ENCODE data around the gene PIN1. TPM values are rescaled to one million over a fixed set of nuclear protein-coding genes. Genes with fewer than 3 reads are reported as not detected.

The PIN1 gene
- total and polyA plus RNA-seq, 2 of the 13 experiments (the other 11 are each of a cell fraction or from before 2014, with no cell fraction given): 31.9 to 72.0 TPM

DNA sequence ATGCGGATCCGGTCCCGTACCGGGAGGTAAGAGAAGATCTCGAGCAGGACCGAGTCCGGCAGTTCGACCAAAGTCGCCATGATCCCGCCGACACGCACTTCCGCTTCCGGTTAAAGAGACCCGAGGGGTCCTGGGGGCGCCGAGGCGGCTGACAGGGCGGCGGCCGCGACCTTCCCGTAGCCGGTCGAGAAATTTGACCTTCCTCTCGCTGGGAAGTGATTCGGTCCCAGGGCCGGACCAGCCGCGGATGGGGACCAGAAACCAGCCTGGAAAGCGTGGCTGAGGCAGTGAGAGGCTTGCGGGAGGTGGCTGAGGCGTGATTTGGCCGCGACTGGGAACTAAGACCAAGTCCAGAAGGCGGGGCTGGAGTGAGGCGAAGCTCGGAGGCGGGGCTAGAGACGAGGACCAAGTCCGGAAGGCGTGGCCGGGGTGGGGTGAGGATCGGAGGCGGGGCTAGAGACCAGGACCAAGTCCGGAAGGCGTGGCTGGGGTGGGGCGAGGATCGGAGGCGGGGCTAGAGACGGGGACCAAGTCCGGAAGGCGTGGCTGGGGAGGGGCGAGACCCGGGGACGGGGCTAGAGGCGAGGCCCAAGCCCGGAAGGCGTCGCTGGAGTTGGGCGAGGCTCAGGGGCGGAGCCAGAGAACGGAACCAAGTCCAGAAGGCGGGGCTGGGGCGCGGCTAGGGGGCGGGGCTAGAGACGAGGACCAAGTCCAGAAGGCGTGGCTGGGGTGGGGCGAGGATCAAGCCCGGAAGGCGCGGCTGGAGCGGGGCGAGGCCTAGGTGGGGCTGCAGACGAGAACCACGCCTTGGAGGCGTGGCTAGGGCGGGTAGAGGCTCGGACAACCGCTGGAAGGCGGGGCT lies 16.2 kb upstream of the PIN1 start, which contains the start of gene FBXL12:
Gene FBXL12 (minus strand): TSS at position 346 of the 862 bp plus-strand sequence. CDS start 266 bp downstream, at position 80.
- DNase-seq (ENCODE audit: low spot score) (peak; percentile 97), ATAC-seq (peak; percentile 87), FAIRE-seq (peak; percentile 82)
- no TSS peak for BruUV-seq (replicated peaks)
- Histone ChIP-seq H3K79me2 (ENCODE audit: insufficient read depth, low read length) (peaks cover 31% of the 10 kb centered on the region), H3K36me3 (replicated peaks in 1 of 2; ENCODE audit: control insufficient read depth in 1 of 2, insufficient read depth in 2 of 2, low read length in 2 of 2) (peaks cover 2 to 4% of the 10 kb centered on the region in 2 experiments; a peak in 3 of 5 replicates), H3K27me3 (ENCODE audit: control insufficient read depth in 1 of 2, insufficient read depth in 2 of 2, low read length in 2 of 2) (no peaks in the 10 kb centered on the region; a peak in 1 of 5 replicates), H3K4me2 (ENCODE audit: low read depth, low read length) (peak within 1 kb of the TSS; percentile 78), H3K9me3 (ENCODE audit: low read length) (no peaks in the 10 kb centered on the region; the same call in 1 of the 2 replicates), H3K27ac (ENCODE audit: extremely low read length, insufficient read depth, low read length) (peak within 1 kb of the TSS; percentile 93), H2AFZ (ENCODE audit: low read length) (no peak within 1 kb of the TSS), H3K4me3 (replicated peaks in 1 of 3; ENCODE audit: insufficient read depth in 1 of 3, low read depth in 2 of 3, low read length in 3 of 3) (peak within 1 kb of the TSS; percentile 81 to 95 (median 84)), H3K9ac (ENCODE audit: insufficient read depth, low read depth, low read length) (peak within 1 kb of the TSS; percentile 91), H4K20me1 (ENCODE audit: insufficient read depth, low read length) (peaks cover 6% of the 10 kb centered on the region; the same call in 1 of the 2 replicates), H3K4me1 (ENCODE audit: insufficient read depth, low read length) (peaks cover 33% of the 10 kb centered on the region)
- ChIA-PET POLR2A (interaction anchor here (0.7 to 2.5 kb wide), 10 partner anchors 8 to 986 kb away, joined by 3 to 16 read pairs (median 4); partner anchors contain the start of genes MBD3L1, PIN1, UBL5 and ZNF846), CTCF (ENCODE audit: low intra/inter-chr PET ratio, low total read pairs) (no interaction called here)
- intact Hi-C loops (cut with micrococcal nuclease; ENCODE audit: unreplicated experiment) (loop anchor here (1.0 to 2.0 kb wide), 2 partner anchors 27 to 34 kb away; no protein-coding TSS in a partner anchor), in situ Hi-C loops (cut with HindIII; ENCODE audit: extremely low pct_ligation_motif_present, low pct_unique_long_range_greater_than_20kb) (no loop called here)
- WGBS (ENCODE audit: low lambda C conversion rate): 2% methylated on average over 59 of the region's 82 CpGs
- TF ChIP-seq, protein P1, sequence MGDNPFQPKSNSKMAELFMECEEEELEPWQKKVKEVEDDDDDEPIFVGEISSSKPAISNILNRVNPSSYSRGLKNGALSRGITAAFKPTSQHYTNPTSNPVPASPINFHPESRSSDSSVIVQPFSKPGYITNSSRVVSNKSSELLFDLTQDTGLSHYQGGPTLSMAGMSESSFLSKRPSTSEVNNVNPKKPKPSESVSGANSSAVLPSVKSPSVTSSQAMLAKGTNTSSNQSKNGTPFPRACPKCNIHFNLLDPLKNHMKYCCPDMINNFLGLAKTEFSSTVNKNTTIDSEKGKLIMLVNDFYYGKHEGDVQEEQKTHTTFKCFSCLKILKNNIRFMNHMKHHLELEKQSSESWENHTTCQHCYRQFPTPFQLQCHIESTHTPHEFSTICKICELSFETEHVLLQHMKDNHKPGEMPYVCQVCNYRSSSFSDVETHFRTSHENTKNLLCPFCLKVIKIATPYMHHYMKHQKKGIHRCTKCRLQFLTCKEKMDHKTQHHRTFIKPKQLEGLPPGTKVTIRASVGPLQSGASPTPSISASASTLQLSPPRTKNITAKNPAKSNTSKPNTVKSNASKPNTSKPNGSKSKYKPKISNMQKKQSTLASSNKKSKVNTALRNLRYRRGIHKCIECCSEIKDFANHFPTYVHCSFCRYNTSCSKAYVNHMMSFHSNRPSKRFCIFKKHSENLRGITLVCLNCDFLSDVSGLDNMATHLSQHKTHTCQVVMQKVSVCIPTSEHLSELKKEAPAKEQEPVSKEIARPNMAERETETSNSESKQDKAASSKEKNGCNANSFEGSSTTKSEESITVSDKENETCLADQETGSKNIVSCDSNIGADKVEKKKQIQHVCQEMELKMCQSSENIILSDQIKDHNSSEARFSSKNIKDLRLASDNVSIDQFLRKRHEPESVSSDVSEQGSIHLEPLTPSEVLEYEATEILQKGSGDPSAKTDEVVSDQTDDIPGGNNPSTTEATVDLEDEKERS (CRISPR knock-in tag; IDR thresholded peaks at IDR 0.05): 0 out of 2 replicates have a peak, but pooled peaks have one; percentile 22
- TF ChIP-seq ZNF616 (CRISPR knock-in tag; IDR thresholded peaks at IDR 0.05; ENCODE audit: low read depth) (no peak), ZNF430 (CRISPR knock-in tag; IDR thresholded peaks at IDR 0.05) (no peak), ZNF235 (CRISPR knock-in tag; IDR thresholded peaks at IDR 0.05; ENCODE audit: borderline replicate concordance) (no peak), CEBPG (CRISPR knock-in tag; IDR thresholded peaks at IDR 0.05) (no peak), TGIF2 (CRISPR knock-in tag; IDR thresholded peaks at IDR 0.05) (0 out of 2 replicates have a peak, but pooled peaks have one; percentile 81), ARNTL (CRISPR knock-in tag; IDR thresholded peaks at IDR 0.05) (peak; percentile 40; the same call in 1 of the 2 replicates), SRSF1 (optimal IDR thresholded peaks at IDR 0.05; ENCODE audit: low read depth, low read length) (peak; percentile 83), RXRA (CRISPR knock-in tag; IDR thresholded peaks at IDR 0.05) (no peak), SALL1 (CRISPR knock-in tag; IDR thresholded peaks at IDR 0.05) (peak; percentile 62), SYNCRIP (IDR thresholded peaks at IDR 0.05; ENCODE audit: insufficient read depth, low read depth, low read length) (no peak), CHD4 (IDR thresholded peaks at IDR 0.05; ENCODE audit: borderline replicate concordance, low read length) (no peak)
- TF ChIP-seq, protein P2, sequence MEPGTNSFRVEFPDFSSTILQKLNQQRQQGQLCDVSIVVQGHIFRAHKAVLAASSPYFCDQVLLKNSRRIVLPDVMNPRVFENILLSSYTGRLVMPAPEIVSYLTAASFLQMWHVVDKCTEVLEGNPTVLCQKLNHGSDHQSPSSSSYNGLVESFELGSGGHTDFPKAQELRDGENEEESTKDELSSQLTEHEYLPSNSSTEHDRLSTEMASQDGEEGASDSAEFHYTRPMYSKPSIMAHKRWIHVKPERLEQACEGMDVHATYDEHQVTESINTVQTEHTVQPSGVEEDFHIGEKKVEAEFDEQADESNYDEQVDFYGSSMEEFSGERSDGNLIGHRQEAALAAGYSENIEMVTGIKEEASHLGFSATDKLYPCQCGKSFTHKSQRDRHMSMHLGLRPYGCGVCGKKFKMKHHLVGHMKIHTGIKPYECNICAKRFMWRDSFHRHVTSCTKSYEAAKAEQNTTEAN (CRISPR knock-in tag; conservative IDR thresholded peaks at IDR 0.05): no peak
- TF ChIP-seq, protein P3, sequence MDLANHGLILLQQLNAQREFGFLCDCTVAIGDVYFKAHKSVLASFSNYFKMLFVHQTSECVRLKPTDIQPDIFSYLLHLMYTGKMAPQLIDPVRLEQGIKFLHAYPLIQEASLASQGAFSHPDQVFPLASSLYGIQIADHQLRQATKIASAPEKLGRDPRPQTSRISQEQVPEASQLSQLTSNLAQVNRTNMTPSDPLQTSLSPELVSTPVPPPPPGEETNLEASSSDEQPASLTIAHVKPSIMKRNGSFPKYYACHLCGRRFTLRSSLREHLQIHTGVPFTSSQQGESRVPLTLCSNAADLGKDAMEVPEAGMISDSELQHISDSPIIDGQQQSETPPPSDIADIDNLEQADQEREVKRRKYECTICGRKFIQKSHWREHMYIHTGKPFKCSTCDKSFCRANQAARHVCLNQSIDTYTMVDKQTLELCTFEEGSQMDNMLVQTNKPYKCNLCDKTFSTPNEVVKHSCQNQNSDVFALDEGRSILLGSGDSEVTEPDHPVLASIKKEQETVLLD (CRISPR knock-in tag; IDR thresholded peaks at IDR 0.05; ENCODE audit: low read depth): peak; percentile 71; the same call in 1 of the 2 replicates
- TF ChIP-seq, protein P4, sequence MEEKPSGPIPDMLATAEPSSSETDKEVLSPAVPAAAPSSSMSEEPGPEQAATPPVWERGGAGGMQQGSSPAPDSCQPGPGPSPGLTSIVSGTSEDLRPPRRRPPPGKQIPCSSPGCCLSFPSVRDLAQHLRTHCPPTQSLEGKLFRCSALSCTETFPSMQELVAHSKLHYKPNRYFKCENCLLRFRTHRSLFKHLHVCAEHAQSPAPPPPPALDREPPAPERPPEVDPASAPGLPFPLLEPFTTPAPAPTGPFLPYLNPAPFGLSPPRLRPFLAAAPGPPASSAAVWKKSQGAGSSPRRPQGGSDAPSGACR (CRISPR knock-in tag; IDR thresholded peaks at IDR 0.05): 0 out of 2 replicates have a peak, but pooled peaks have one; percentile 37
